ENCODE results near the gene EFTUD2.

DNA sequence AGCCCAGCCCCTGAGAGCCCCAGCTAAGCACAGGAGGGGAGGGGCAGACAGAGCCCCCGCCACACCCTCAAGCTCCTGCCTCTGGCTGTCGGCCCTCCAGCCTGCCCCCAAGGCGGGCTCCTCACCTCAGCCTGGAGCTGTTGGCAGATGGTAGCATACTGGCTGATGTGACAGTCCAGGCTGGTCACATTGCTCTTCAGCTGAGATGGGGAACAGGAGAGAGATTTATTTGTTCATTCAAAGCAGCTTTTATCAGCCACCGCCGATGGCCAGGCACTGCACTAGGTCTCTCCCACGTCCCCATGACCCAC, 33.5 kb upstream of the EFTUD2 start:
- TF ChIP-seq SMAD4 (CRISPR knock-in tag; conservative IDR thresholded peaks at IDR 0.05) (no peak), FOXK1 (CRISPR knock-in tag; IDR thresholded peaks at IDR 0.05; ENCODE audit: borderline replicate concordance) (no peak), RBBP5 (IDR thresholded peaks at IDR 0.05; ENCODE audit: borderline replicate concordance, insufficient read depth, low read length, poor library complexity, severe bottlenecking) (no peak), CBFB (CRISPR knock-in tag; IDR thresholded peaks at IDR 0.05) (no peak), MEF2A (IDR thresholded peaks at IDR 0.05; ENCODE audit: control insufficient read depth, low read depth, low read length) (no peak), NFYB (IDR thresholded peaks at IDR 0.05; ENCODE audit: extremely low read depth, insufficient read length) (no peak), ZNF3 (CRISPR knock-in tag; IDR thresholded peaks at IDR 0.05) (no peak), ZNF263 (CRISPR knock-in tag; IDR thresholded peaks at IDR 0.05; ENCODE audit: borderline replicate concordance) (no peak)
- TF ChIP-seq, protein P1, sequence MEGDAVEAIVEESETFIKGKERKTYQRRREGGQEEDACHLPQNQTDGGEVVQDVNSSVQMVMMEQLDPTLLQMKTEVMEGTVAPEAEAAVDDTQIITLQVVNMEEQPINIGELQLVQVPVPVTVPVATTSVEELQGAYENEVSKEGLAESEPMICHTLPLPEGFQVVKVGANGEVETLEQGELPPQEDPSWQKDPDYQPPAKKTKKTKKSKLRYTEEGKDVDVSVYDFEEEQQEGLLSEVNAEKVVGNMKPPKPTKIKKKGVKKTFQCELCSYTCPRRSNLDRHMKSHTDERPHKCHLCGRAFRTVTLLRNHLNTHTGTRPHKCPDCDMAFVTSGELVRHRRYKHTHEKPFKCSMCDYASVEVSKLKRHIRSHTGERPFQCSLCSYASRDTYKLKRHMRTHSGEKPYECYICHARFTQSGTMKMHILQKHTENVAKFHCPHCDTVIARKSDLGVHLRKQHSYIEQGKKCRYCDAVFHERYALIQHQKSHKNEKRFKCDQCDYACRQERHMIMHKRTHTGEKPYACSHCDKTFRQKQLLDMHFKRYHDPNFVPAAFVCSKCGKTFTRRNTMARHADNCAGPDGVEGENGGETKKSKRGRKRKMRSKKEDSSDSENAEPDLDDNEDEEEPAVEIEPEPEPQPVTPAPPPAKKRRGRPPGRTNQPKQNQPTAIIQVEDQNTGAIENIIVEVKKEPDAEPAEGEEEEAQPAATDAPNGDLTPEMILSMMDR (IDR thresholded peaks at IDR 0.05 in 2 of 3, conservative IDR thresholded peaks at IDR 0.05 in 1 of 3; ENCODE audit: insufficient read depth in 2 of 3, low read depth in 1 of 3, low read length in 3 of 3) = no peak
- TF ChIP-seq, protein P2, sequence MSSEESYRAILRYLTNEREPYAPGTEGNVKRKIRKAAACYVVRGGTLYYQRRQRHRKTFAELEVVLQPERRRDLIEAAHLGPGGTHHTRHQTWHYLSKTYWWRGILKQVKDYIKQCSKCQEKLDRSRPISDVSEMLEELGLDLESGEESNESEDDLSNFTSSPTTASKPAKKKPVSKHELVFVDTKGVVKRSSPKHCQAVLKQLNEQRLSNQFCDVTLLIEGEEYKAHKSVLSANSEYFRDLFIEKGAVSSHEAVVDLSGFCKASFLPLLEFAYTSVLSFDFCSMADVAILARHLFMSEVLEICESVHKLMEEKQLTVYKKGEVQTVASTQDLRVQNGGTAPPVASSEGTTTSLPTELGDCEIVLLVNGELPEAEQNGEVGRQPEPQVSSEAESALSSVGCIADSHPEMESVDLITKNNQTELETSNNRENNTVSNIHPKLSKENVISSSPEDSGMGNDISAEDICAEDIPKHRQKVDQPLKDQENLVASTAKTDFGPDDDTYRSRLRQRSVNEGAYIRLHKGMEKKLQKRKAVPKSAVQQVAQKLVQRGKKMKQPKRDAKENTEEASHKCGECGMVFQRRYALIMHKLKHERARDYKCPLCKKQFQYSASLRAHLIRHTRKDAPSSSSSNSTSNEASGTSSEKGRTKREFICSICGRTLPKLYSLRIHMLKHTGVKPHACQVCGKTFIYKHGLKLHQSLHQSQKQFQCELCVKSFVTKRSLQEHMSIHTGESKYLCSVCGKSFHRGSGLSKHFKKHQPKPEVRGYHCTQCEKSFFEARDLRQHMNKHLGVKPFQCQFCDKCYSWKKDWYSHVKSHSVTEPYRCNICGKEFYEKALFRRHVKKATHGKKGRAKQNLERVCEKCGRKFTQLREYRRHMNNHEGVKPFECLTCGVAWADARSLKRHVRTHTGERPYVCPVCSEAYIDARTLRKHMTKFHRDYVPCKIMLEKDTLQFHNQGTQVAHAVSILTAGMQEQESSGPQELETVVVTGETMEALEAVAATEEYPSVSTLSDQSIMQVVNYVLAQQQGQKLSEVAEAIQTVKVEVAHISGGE (CRISPR knock-in tag; IDR thresholded peaks at IDR 0.05) = no peak
- TF ChIP-seq, protein P3, sequence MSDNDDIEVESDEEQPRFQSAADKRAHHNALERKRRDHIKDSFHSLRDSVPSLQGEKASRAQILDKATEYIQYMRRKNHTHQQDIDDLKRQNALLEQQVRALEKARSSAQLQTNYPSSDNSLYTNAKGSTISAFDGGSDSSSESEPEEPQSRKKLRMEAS (CRISPR knock-in tag; IDR thresholded peaks at IDR 0.05) = no peak

All from K562 (cell line).